Activated naive CD4-positive, alpha-beta T cell treated with anti-CD3 and anti-CD28 coated beads for 36 hours (primary cell): ENCODE measurements around the gene PRM2. TPM values are rescaled to one million over a fixed set of nuclear protein-coding genes. Genes with fewer than 3 reads are reported as not detected.
"Not testable (repeated sequence)": the region's sequence is repeated elsewhere in the genome, so short reads cannot be mapped to it uniquely, and the experiment has no call there.

ENCODE experiments used
- CTCF ChIA-PET: fragments of 350-600 bp; sonication (Branson Sonifier 250); formaldehyde crosslinking; loops from one replicate; lab custom pipeline; 2021; ENCODE audit warnings: antibody characterized with exemption; lab: Charles Lee
- DNase-seq: peaks from one replicate; pipeline ENCODE4 v3.0.0-alpha.2; 2020
- H3K27ac Mint-ChIP-seq: one replicate; pipeline ENCODE4 v1.8.0; 2021; ENCODE audit warnings: mild to moderate bottlenecking, mixed read lengths
- H3K27me3 Mint-ChIP-seq: one replicate; pipeline ENCODE4 v1.8.0; 2021; ENCODE audit warnings: low read depth, mixed read lengths
- H3K36me3 Mint-ChIP-seq: one replicate; pipeline ENCODE4 v1.8.0; 2021; ENCODE audit warnings: low read depth, mixed read lengths
- H3K4me1 Mint-ChIP-seq: one replicate; pipeline ENCODE4 v1.8.0; 2021; ENCODE audit warnings: low read depth, mixed read lengths
- H3K4me3 Mint-ChIP-seq: one replicate; pipeline ENCODE4 v1.8.0; 2021; ENCODE audit warnings: mild to moderate bottlenecking, moderate library complexity, mixed read lengths
- H3K9me3 Mint-ChIP-seq: one replicate; pipeline ENCODE4 v1.8.0; 2021; ENCODE audit warnings: mixed read lengths
- intact Hi-C: fragments of 100-400 bp; cut with micrococcal nuclease; formaldehyde crosslinking; loops from one replicate; pipeline ENCODE4 v1.15.1; 2023
- total RNA-seq, 2 experiments: library from RNA; stranded (reverse); gene quantifications; one replicate each; pipeline ENCODE4 v1.2.3, GENCODE V29; 2021

PRM2 gene
- total RNA-seq, 2 experiments from 2014 or later: not detected

DNA sequence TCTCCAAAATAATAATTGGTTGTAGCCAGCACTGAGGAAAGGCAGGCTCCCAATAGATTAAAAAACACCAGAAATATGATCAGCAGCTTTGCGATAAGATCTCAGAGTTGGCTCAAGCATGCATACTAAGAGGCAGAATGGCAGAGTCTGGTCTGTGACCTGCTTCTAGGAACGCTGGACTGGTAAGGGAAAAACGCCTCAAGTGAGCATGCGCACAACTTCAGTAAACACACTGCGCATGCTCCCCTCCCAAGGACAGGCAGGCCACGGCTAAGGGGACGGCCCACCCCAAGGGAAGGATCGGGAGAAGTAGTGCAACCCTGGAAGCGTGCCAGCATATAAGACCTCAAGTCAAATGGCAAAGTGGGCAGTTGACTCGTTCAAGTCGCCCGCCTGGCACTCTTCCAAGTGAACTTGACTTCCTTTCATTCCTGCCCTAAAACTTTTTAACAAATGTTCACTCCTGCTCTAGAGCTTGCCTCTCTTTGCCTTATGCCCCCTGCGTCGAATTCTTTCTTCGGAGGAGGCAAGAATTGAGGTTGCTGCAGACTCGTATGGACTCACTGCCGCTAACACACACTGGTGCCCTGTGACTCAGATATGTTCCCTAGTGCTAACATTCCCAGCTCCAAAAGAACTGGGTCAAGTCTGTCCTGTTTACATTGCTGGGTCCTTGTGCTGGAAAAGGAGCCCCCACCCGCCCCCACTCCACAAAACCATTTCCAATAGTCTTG lies 27.3 kb upstream of the PRM2 start:
- no peak overlapping the region for H3K4me3 Mint-ChIP-seq
- H3K4me1 Mint-ChIP-seq: peaks cover 7% of the 10 kb centered on the region
- no peak for DNase-seq
- H3K27ac Mint-ChIP-seq: no peak overlapping the region
- no peaks in the 10 kb centered on the region for H3K27me3 Mint-ChIP-seq
- intact Hi-C loops: no loop called here
- H3K36me3 Mint-ChIP-seq: no peaks in the 10 kb centered on the region
- CTCF ChIA-PET: no interaction called here
- no peaks in the 10 kb centered on the region for H3K9me3 Mint-ChIP-seq

DNA sequence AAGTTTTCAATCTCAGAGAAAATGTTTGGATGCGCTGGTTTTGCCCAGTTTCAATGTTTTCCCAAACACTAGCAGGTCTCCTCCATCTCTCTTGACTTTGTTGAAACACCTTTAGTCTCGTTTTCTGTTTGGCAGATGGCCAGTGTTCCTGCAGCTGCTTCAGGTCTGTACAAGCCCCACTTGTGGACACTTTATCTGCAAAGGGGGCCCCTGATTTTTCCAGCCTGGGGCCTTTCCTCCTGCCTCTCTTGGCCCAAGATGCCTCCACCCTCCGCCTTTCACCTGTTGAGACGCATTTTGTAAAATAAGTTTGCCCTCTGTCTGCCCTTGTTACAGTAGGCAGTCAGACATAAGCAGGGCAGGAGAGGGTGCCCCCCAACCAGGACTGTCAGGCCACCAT lies 26.7 kb upstream of the PRM2 start:
- H3K27ac Mint-ChIP-seq: no peak overlapping the region
- CTCF ChIA-PET: no interaction called here
- DNase-seq: no peak

GRCh38 chr16:11301645-11302501 lies 25.6 kb upstream of the PRM2 start:
- no peaks in the 10 kb centered on the region for H3K36me3 Mint-ChIP-seq
- no peak overlapping the region for H3K27ac Mint-ChIP-seq
- no peak for DNase-seq
- H3K9me3 Mint-ChIP-seq: no peaks in the 10 kb centered on the region
- intact Hi-C loops: no loop called here
- peaks cover 22% of the 10 kb centered on the region for H3K4me1 Mint-ChIP-seq
- CTCF ChIA-PET: interaction anchor here (1.1 kb wide), 1 partner anchor 46 kb away, joined by 3 read pairs; the partner anchor contains the start of gene SOCS1
- no peaks in the 10 kb centered on the region for H3K27me3 Mint-ChIP-seq
- H3K4me3 Mint-ChIP-seq: no peak overlapping the region

More for the DNA sequence above, 26.7 kb upstream of the PRM2 start:
- H3K4me3 Mint-ChIP-seq: no peak overlapping the region
- intact Hi-C loops: no loop called here
- no peaks in the 10 kb centered on the region for H3K36me3 Mint-ChIP-seq
- H3K9me3 Mint-ChIP-seq: no peaks in the 10 kb centered on the region
- no peaks in the 10 kb centered on the region for H3K27me3 Mint-ChIP-seq
- H3K4me1 Mint-ChIP-seq: peaks cover 11% of the 10 kb centered on the region

GRCh38 chr16:11300560-11300892 lies 24.2 kb upstream of the PRM2 start:
- CTCF ChIA-PET: no interaction called here
- intact Hi-C loops: no loop called here
- Mint-ChIP-seq H3K9me3 (no peaks in the 10 kb centered on the region), H3K27ac (no peak overlapping the region), H3K4me3 (no peak overlapping the region), H3K36me3 (no peaks in the 10 kb centered on the region), H3K27me3 (no peaks in the 10 kb centered on the region), H3K4me1 (peaks cover 27% of the 10 kb centered on the region)
- no peak for DNase-seq

GRCh38 chr16:11299865-11300559 lies 23.7 kb upstream of the PRM2 start:
- Mint-ChIP-seq H3K27me3 (no peaks in the 10 kb centered on the region), H3K36me3 (no peaks in the 10 kb centered on the region), H3K4me1 (peaks cover 27% of the 10 kb centered on the region), H3K27ac (no peak overlapping the region), H3K9me3 (no peaks in the 10 kb centered on the region), H3K4me3 (no peak overlapping the region)
- CTCF ChIA-PET: no interaction called here
- DNase-seq: no peak
- intact Hi-C loops: no loop called here

DNA sequence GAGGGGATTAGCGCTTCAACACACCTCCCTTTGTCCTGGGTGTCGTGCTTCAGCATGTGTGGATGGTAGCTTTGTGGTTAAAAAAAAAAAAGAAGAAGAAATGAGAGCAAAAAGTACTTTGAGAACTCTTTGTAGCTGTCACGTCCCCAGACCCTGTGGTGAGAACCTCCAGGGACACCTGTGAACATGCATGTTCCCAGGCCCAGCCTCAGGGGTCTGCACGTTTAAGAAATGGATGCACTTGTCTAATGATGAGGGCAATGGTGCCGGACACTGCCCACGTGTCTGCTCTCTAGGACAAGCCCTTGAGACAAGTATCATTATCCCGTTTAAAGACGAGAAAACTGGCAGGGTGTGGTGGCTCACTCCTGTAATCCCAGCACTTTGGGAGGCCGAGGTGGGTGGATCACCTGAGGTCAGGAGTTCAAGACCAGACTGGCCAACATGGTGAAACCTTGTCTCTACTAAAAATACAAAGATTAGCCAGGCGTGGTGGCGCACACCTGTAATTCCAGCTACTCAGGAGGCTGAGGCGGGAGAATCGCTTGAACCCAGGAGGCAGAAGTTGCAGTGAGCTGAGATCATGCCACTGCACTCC lies 22.8 kb upstream of the PRM2 start:
- H3K36me3 Mint-ChIP-seq, H3K27me3 Mint-ChIP-seq, H3K9me3 Mint-ChIP-seq, DNase-seq, H3K4me3 Mint-ChIP-seq, H3K27ac Mint-ChIP-seq, intact Hi-C loops: not testable (repeated sequence)
- CTCF ChIA-PET: interaction anchor here (0.6 to 2.3 kb wide), 5 partner anchors 9 to 335 kb away, joined by 3 to 8 read pairs (median 5); partner anchors contain the start of gene SOCS1
- peaks cover 27% of the 10 kb centered on the region for H3K4me1 Mint-ChIP-seq

DNA sequence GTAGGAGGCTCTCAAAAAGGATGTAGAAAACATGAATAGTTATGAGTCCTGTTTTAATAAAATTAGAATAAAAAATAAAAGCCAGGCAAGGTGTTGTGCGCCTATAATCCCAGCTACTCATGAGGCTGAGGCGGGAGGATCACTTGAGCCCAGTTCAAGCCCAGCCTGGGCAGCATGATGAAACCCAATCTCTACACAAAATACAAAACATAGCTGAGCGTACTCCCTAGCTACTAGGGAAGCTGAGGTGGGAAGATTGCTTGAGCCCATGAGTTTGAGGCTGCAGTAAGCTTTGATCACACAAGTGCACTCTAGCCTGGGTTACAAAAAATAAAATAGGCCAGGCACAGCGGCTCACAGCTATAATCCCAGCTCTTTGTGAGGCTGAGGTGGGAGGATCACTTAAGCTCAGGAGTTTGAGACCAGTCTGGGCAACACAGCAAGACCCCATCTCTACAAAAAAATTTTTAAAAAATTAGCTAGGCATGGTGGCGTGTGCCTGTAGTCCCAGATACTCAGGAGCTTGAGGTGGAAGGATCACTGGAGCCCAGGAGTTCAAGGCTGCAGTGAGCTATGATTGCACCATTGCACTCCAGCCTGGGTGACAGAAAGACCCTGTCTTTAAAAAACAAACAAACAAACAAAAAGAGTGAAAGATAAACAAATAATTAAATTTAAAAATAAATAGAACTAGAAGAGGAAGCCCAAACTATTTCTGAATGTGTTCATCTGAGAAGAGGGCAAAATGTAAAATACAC lies 22.0 kb upstream of the PRM2 start:
- DNase-seq: no peak
- CTCF ChIA-PET: interaction anchor here (0.6 to 2.3 kb wide), 13 partner anchors 12 to 334 kb away, joined by 3 to 8 read pairs (median 4); partner anchors contain the start of gene SOCS1
- Mint-ChIP-seq H3K27ac (peak overlapping the region; percentile 0), H3K4me1 (peaks cover 27% of the 10 kb centered on the region), H3K27me3 (no peaks in the 10 kb centered on the region), H3K4me3 (no peak overlapping the region), H3K9me3 (no peaks in the 10 kb centered on the region), H3K36me3 (no peaks in the 10 kb centered on the region)
- intact Hi-C loops: no loop called here

DNA sequence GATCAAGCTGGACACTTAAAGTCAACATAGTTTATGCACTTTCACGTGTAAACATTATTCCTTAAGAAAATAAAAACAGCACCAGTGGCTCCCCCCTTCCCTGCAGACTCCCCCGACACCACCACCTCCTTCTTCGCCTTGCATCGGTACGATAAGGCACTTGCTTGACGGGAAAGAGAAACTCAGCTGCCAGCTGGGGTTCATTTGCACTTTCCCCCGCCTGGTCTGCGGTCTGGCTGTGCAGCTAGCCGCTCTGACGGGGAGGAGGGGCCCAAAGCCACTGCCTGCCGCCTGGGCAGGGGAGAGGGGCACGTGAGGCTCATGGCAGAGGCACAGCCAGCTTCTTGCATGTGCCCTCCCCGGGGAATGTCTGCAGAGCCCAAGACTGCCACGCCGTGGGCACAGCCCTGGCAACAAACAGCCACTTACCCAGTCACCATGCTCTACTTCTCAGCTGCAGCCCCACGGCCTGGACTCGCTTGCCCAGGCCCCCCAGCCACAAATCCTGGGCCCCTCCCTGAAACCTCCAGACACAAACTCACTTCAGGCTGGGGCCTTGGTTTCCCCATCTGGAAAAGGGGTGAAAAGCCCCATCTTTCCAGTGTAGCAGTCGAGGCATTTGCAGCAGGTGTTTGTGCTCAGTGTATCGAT lies 21.3 kb upstream of the PRM2 start:
- Mint-ChIP-seq H3K36me3 (no peaks in the 10 kb centered on the region), H3K27ac (peak overlapping the region; percentile 0), H3K9me3 (no peaks in the 10 kb centered on the region), H3K27me3 (no peaks in the 10 kb centered on the region), H3K4me3 (peak overlapping the region; percentile 49), H3K4me1 (peaks cover 27% of the 10 kb centered on the region)
- peak; percentile 78 for DNase-seq
- intact Hi-C loops: loop anchor here (1.0 to 2.0 kb wide), 4 partner anchors 11 to 57 kb away; no protein-coding TSS in a partner anchor
- CTCF ChIA-PET: interaction anchor here (0.6 to 2.3 kb wide), 17 partner anchors 12 to 349 kb away, joined by 3 to 8 read pairs (median 4); partner anchors contain the start of gene SOCS1

DNA sequence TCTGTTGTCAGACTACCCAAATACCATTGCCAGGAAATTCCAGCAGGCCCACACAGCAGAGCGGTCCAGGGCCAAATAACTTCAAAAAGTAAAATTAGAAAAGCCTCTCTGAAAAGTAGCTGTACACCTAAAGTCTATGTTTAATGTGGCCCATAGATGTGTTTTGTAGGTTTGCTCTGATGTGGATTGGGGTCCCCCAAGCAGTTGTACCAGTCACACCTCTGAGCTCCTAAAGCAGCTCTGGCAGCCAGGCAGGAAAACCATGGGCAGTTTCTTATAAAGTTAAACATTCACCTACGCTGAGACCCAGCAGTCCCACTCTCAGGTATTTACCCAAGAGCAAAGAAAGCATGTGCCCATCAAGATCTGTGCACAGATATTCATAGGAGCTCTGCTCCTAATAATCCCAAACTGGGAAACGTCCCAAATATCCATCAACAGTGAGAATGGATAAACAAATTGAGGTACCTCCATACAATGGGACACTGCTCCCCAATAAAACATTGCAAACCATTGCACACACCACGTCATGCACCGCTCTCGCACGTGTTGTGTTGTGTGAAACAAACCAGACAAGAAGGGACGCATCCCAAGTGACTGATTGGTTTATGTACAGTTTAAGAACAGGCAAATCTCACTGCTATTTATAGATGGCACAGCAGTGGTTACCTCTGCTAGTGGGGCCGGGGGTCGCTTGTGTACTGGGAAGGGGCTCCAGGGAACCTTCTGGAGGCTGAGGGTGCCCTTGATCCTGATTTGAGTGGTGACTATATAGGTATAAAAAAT lies 20.6 kb upstream of the PRM2 start:
- H3K9me3 Mint-ChIP-seq: no peaks in the 10 kb centered on the region
- peak overlapping the region; percentile 0 for H3K27ac Mint-ChIP-seq
- H3K4me1 Mint-ChIP-seq: peaks cover 27% of the 10 kb centered on the region
- H3K4me3 Mint-ChIP-seq: no peak overlapping the region
- H3K27me3 Mint-ChIP-seq: no peaks in the 10 kb centered on the region
- DNase-seq: no peak
- intact Hi-C loops: loop anchor here (1.0 to 2.0 kb wide), 4 partner anchors 11 to 58 kb away; no protein-coding TSS in a partner anchor
- CTCF ChIA-PET: interaction anchor here (0.8 to 2.3 kb wide), 10 partner anchors 11 to 348 kb away, joined by 3 to 8 read pairs (median 4); partner anchors contain the start of gene SOCS1
- H3K36me3 Mint-ChIP-seq: no peaks in the 10 kb centered on the region

- H3K9me3 Mint-ChIP-seq: no peaks in the 10 kb centered on the region
- no peak for DNase-seq
- CTCF ChIA-PET: interaction anchor here (0.9 to 2.1 kb wide), 4 partner anchors 10 to 348 kb away, joined by 4 to 6 read pairs (median 4); no protein-coding TSS in a partner anchor
- intact Hi-C loops: loop anchor here (2.0 kb wide), 1 partner anchor 58 kb away; no protein-coding TSS in a partner anchor
- H3K36me3 Mint-ChIP-seq: no peaks in the 10 kb centered on the region
- peaks cover 27% of the 10 kb centered on the region for H3K4me1 Mint-ChIP-seq
- H3K27me3 Mint-ChIP-seq: no peaks in the 10 kb centered on the region
- H3K27ac Mint-ChIP-seq: no peak overlapping the region
- H3K4me3 Mint-ChIP-seq: no peak overlapping the region
Measured at GRCh38 chr16:11296351-11296705, 20.0 kb upstream of the PRM2 start.
